ENCODE measurements around the gene AK4.
"Not testable (repeated sequence)": the region's sequence is repeated elsewhere in the genome, so short reads cannot be mapped to it uniquely, and the experiment has no call there.

Gene AK4

DNA sequence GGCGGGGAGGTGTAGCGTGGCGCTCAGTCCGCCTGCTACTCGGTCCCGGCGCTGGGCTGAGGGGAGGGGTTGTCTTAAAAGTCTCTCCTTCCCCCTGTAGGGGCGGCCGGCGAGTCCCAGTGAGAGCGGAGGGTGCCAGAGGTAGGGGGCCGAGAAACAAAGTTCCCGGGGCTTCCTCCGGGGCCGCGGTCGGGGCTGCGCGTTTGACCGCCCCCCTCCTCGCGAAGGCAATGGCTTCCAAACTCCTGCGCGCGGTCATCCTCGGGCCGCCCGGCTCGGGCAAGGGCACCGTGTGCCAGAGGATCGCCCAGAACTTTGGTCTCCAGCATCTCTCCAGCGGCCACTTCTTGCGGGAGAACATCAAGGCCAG lies at the start of gene AK4:
TSS of gene AK4 (plus strand) at position 26 of the 370 bp plus-strand sequence. CDS start at position 231, 205 bp downstream.
- not testable (repeated sequence) for DNase-seq (ENCODE audit: low read depth)

DNA sequence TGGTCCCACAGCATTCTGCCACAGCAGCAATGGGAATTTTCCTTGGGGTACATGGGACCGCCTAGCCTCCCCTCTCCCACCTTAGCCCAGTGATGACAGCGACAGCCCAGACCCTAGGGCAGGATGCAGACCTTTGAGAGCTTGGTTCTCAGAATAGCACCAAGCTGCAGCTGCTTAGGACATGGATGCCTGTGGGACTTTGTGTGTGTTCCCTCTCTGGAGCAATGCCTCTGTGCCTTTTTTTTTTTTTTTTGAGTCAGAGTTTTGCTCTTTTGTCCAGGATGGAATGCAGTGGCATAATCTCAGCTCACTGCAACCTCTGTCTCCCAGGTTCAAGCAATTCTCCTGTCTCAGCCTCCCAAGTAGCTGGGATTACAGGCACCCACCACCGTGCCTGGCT lies 44.2 kb upstream of the AK4 start:
- TF ChIP-seq, protein P1, sequence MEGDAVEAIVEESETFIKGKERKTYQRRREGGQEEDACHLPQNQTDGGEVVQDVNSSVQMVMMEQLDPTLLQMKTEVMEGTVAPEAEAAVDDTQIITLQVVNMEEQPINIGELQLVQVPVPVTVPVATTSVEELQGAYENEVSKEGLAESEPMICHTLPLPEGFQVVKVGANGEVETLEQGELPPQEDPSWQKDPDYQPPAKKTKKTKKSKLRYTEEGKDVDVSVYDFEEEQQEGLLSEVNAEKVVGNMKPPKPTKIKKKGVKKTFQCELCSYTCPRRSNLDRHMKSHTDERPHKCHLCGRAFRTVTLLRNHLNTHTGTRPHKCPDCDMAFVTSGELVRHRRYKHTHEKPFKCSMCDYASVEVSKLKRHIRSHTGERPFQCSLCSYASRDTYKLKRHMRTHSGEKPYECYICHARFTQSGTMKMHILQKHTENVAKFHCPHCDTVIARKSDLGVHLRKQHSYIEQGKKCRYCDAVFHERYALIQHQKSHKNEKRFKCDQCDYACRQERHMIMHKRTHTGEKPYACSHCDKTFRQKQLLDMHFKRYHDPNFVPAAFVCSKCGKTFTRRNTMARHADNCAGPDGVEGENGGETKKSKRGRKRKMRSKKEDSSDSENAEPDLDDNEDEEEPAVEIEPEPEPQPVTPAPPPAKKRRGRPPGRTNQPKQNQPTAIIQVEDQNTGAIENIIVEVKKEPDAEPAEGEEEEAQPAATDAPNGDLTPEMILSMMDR (IDR thresholded peaks at IDR 0.05; ENCODE audit: control insufficient read depth, extremely low read depth, insufficient read depth) = no peak
- no peak overlapping the region for H3K4me3 ChIP-seq (ENCODE audit: low read depth, low read length)
- DNase-seq (ENCODE audit: low read depth) = no peak

More for the DNA sequence above, at the start of gene AK4:
- peak within 1 kb of the TSS; percentile 73 for H3K4me3 ChIP-seq (ENCODE audit: low read depth, low read length)

DNA sequence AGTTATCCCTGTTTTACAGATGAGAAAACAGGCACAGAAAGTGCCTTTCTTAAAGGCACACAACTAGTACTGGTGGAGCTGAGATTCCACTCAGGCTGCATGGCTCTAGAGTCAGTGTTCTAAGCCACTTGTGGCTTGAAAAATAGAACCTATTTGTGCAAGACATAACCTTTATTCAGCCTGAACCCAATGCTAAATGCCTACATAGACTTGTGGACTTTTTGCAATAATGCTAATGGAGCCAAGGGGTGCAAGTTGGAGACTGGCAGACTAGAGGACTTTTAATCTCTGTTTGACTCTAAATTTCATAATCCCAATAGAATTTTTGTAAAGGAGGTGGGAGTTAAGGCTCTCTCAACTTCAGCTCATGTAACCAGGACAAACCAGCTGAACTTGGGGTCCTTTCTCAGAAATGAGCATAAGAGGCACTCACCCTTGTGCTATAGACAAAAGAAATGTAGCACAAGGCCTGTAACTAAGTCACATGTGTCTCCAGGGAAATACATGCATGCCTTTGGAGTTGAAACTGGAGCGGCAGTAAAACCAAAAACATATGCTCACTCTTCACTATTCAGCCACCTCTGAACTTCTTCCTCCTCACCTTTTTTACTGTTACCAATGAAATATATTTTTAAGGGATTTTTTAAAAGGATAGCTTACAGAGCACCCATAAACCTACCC lies 43.0 kb upstream of the AK4 start:
- TF ChIP-seq, protein P1 (IDR thresholded peaks at IDR 0.05; ENCODE audit: control insufficient read depth, extremely low read depth, insufficient read depth) = no peak
- no peak for DNase-seq (ENCODE audit: low read depth)
- H3K4me3 ChIP-seq (ENCODE audit: low read depth, low read length) = no peak overlapping the region

DNA sequence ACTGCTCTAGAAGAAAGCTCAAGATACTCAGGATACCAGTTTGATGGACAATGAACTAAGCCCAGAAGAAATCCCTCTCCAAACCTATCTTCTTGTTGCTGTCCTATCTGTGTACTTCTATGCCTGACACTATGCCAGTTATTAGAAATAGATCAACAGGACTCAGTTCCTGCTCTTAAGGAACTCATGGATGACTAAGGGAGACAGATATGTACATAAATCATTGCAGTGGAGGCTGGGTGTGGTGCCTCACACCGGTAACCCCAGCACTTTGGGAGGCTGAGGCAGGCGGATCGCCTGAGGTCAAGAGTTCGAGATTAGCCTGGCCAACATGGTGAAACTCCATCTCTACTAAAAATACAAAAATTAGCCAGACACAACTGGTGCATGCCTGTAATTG lies 42.4 kb upstream of the AK4 start:
- TF ChIP-seq, protein P1 (IDR thresholded peaks at IDR 0.05; ENCODE audit: control insufficient read depth, extremely low read depth, insufficient read depth) = no peak
- DNase-seq (ENCODE audit: low read depth) = no peak

DNA sequence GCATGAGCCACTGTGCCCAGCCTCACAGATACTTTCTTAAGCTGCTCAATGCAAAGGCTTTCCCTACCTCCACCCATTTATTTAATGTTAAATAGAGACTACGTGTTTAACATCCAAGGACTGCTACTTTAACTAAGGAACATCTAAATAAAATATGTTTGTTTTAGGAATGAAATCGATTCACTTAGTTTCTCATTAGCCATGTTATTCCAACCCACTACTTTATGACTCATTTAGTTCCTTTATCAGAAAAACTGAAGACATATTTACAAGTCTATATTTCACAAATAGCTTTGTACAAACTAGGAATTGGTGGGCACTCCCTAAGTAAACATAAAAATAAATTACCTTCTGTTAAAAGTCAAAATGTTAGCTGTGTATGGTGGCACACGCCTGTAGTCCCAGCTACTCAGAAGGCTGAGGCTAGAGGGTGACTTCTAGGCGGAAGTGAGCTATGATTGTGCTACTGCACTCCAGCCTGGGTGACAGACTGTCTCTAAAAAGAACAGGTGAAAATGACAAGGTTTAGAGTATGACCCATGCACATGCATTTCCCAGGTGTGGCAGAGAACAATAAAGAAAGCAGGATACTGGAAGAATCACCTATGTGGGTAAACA lies 39.9 kb upstream of the AK4 start:
- DNase-seq (ENCODE audit: low read depth) = peak; percentile 4
- TF ChIP-seq, protein P1 (IDR thresholded peaks at IDR 0.05; ENCODE audit: control insufficient read depth, extremely low read depth, insufficient read depth) = no peak
- H3K4me3 ChIP-seq (ENCODE audit: low read depth, low read length) = no peak overlapping the region

More for the DNA sequence above, 42.4 kb upstream of the AK4 start:
- no peak overlapping the region for H3K4me3 ChIP-seq (ENCODE audit: low read depth, low read length)

DNA sequence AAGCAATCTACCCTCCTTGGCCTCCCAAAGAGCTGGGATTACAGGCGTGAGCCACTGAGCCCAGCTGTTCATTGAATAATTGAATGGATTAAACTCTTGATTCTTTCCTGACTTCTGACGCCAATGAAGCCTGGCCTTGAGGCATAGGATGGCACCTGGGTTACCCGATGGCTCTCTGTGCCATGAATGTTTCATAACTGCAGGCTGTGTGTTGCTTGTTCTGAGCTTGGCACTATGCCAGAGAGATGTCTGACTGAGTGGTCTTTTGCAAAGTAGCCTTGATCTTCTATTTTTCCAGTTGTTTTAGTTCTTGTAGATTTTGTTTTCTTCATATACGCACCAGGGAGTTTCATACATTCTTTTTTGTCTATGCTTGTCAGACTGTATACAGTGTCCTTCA lies 38.5 kb upstream of the AK4 start:
- TF ChIP-seq, protein P1 (IDR thresholded peaks at IDR 0.05; ENCODE audit: control insufficient read depth, extremely low read depth, insufficient read depth) = no peak
- DNase-seq (ENCODE audit: low read depth) = no peak
- H3K4me3 ChIP-seq (ENCODE audit: low read depth, low read length) = no peak overlapping the region

DNA sequence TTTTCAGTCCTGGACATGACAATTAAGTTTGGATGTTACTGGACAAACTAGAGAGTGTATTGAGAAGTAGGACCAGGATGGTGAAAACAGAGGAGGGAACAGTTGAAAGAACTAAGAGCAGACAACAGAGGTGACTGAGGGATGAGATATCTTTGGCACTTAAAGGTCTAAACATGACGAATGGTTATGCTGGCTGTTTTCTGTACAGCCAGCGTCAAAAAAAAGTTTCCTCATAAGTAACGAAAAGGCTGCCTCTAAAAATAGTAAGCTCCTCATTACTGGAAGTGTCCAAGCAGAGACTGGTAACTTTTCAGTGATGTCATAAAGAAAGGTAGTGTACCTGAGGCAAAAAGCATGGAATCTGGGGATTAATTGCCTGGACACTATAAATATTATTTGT lies 35.2 kb upstream of the AK4 start:
- DNase-seq (ENCODE audit: low read depth) = no peak
- TF ChIP-seq, protein P1 (IDR thresholded peaks at IDR 0.05; ENCODE audit: control insufficient read depth, extremely low read depth, insufficient read depth) = no peak
- no peak overlapping the region for H3K4me3 ChIP-seq (ENCODE audit: low read depth, low read length)

All from LNCaP clone FGC (cell line).